22Rv1 (cell line): ENCODE measurements around the gene PHACTR1.

Source experiments
- ZFX ChIP-seq: fragments of 450-650 bp; IDR thresholded peaks from 2 replicates; pipeline ENCODE4 v1.6.1; 2017; ENCODE audit warnings: antibody characterized with exemption, borderline replicate concordance
- TF ChIP-seq, protein P1 (sequence below): fragments of 450-650 bp; IDR thresholded peaks from 2 replicates; pipeline ENCODE4 v1.5.1; 2017; ENCODE audit warnings: mild to moderate bottlenecking

DNA sequence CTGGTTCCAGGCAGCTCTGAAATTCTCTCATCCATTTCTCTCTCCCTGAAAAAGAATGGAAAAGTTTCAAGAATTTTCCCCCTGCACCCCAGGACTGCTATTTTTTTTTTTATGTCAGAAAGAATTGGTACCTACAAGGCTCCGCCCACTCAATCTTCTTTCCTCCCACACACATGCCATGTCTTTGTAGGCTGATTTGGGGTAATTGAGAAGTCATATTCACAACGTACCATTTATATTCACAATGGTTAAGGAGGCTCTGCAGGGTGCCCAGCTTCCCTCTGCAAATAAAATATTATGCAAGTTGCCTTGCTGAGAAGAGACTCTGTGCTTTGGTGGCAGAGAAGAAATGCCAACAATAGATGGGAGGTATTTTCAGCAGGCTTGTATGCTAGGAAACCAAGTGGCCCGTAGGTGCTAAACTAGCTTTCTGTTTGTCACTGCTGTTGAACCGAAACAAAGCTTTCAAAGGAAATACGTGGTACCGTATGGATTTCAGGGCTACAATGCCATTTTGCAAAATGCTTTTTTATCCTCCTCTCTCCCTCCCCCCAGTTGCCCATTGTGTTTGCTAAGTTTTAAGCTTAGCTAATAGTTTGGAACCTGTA lies 150.0 kb downstream of the PHACTR1 start:
- TF ChIP-seq, protein P1, sequence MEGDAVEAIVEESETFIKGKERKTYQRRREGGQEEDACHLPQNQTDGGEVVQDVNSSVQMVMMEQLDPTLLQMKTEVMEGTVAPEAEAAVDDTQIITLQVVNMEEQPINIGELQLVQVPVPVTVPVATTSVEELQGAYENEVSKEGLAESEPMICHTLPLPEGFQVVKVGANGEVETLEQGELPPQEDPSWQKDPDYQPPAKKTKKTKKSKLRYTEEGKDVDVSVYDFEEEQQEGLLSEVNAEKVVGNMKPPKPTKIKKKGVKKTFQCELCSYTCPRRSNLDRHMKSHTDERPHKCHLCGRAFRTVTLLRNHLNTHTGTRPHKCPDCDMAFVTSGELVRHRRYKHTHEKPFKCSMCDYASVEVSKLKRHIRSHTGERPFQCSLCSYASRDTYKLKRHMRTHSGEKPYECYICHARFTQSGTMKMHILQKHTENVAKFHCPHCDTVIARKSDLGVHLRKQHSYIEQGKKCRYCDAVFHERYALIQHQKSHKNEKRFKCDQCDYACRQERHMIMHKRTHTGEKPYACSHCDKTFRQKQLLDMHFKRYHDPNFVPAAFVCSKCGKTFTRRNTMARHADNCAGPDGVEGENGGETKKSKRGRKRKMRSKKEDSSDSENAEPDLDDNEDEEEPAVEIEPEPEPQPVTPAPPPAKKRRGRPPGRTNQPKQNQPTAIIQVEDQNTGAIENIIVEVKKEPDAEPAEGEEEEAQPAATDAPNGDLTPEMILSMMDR = no peak
- TF ChIP-seq ZFX = no peak
